SH-SY5Y (cell line): ENCODE measurements around the gene MRPL28.

ENCODE experiments used
- GATA2 ChIP-seq: IDR thresholded peaks from 2 replicates; pipeline ENCODE4 v1.6.1; 2011; ENCODE audit warnings: mild to moderate bottlenecking, low read depth, low read length
- GATA3 ChIP-seq: IDR thresholded peaks from 2 replicates; pipeline ENCODE4 v1.6.1; 2011; ENCODE audit warnings: low read depth, mild to moderate bottlenecking, low read length, moderate library complexity

GRCh38 chr16:368388-369158 is 1.8 kb downstream of the MRPL28 start:
- TF ChIP-seq GATA2 (no peak), GATA3 (no peak)
